ENCODE data around the gene MALAT1. TPM values are rescaled to one million over a fixed set of nuclear protein-coding genes. Genes with fewer than 3 reads are reported as not detected.
"Not testable (repeated sequence)": the region's sequence is repeated elsewhere in the genome, so short reads cannot be mapped to it uniquely, and the experiment has no call there.

MALAT1 gene
- total RNA-seq, 4 donors from 2014 or later: 17,948 to 48,028 (median 23,406) TPM

- TF ChIP-seq POLR2A (IDR thresholded peaks at IDR 0.05): peak; percentile 26
- H3K27ac ChIP-seq: peak overlapping the region in 3 of 4 donors; percentile 80 to 82 (median 81)
- in situ Hi-C loops (cut with MboI; ENCODE audit: low pct_ligation_motif_present in 1 of 4, low pct_unique_long_range_greater_than_20kb in 1 of 4, low sequenced_read_pairs in 3 of 4); H3K9me3 ChIP-seq; DNase-seq; H3K27me3 ChIP-seq; H3K36me3 ChIP-seq; H3K4me3 ChIP-seq; intact Hi-C loops (cut with DNase I; ENCODE audit: low total_unique reads): not testable (repeated sequence)
- peaks cover 11 to 37% (median 24%) of the 10 kb centered on the region in 4 donors for H3K4me1 ChIP-seq
- 41 to 45% methylated on average over 8 to 18 of the region's 18 CpGs for WGBS, 2 donors (ENCODE audit: low coverage in 1 of 2)
These were observed 24.1 kb downstream of the MALAT1 start for GRCh38 chr11:65522718-65523630.

DNA sequence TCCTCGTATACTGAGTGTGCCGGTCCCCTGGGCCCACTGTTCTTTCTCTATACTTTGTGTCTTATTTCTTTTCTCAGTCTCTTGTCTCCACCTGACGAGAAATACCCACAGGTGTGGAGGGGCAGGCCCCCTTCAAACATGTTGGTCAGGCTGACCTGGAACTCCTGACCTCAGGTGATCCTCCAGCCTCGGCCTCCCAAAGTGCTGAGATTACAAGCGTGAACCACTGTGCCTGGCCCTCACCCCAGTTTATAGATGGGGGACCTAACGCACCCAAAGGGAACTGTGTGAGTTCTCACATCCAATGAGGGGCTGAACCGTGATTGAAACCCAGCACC lies 24.8 kb downstream of the MALAT1 start:
- intact Hi-C loops (cut with DNase I; ENCODE audit: low total_unique reads); in situ Hi-C loops (cut with MboI; ENCODE audit: low pct_ligation_motif_present in 1 of 4, low pct_unique_long_range_greater_than_20kb in 1 of 4, low sequenced_read_pairs in 3 of 4); H3K4me3 ChIP-seq; DNase-seq; H3K36me3 ChIP-seq; H3K27me3 ChIP-seq; H3K9me3 ChIP-seq: not testable (repeated sequence)
- WGBS, 2 donors (ENCODE audit: low coverage in 1 of 2): 71 to 84% methylated on average over 1 to 7 of the region's 7 CpGs
- peak overlapping the region in 3 of 4 donors; percentile 80 to 82 (median 81) for H3K27ac ChIP-seq
- peaks cover 11 to 37% (median 24%) of the 10 kb centered on the region in 4 donors for H3K4me1 ChIP-seq

DNA sequence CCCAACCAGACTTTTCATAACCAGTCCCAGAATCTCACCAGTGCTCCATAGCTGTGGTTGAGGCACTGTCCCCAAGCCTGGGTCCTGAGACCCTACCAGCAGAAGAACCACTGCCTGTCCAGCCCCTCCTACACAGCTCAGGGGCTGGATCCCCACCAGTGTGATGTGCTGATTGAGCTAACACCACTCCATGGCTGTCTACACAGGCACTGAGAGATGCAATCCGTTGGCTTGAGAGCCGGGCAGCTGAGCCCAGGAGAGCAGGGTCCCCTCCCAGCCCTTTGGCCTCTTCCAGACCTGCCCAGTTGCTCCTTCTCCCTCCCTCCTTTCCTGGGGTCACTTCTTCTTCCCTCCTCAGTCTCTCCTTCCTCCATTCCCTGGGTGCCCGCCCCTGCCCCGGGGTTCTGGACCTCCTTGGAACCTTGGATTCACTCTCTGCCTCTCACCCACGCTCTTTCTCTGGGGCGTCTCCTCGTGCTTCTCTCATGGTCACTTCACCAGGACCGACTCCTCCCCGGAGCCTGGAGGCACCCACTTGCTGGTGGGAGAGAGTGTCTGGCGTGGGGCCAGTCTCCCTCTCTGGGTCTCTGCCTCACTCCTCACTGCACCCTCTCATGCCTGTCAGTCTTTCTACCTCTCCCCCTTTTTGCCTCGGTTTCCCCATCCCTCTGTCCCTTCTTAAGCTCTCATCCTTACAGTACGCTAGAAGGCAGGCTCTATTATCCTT lies 25.3 kb downstream of the MALAT1 start:
- in situ Hi-C loops (cut with MboI; ENCODE audit: low pct_ligation_motif_present in 1 of 4, low pct_unique_long_range_greater_than_20kb in 1 of 4, low sequenced_read_pairs in 3 of 4): no loop called here
- peak; percentile 46 for DNase-seq
- Histone ChIP-seq H3K4me3 (peak overlapping the region in 2 of 4 donors; percentile 19 to 35), H3K4me1 (peaks cover 11 to 37% (median 24%) of the 10 kb centered on the region in 4 donors), H3K9me3 (no peaks in the 10 kb centered on the region), H3K27me3 (no peaks in the 10 kb centered on the region), H3K36me3 (no peaks in the 10 kb centered on the region), H3K27ac (peak overlapping the region; percentile 79 to 82 (median 80))
- TF ChIP-seq POLR2AphosphoS5 (IDR thresholded peaks at IDR 0.05): no peak
- no peak for TF ChIP-seq EP300 (IDR thresholded peaks at IDR 0.05; ENCODE audit: low read depth)
- no peak for TF ChIP-seq CTCF (IDR thresholded peaks at IDR 0.05)
- TF ChIP-seq POLR2A (IDR thresholded peaks at IDR 0.05): no peak
- intact Hi-C loops (cut with DNase I; ENCODE audit: low total_unique reads): no loop called here
- 0 to 49% methylated on average over 2 to 12 of the region's 12 CpGs for whole genome bisulfite sequencing, 2 donors (ENCODE audit: low coverage in 1 of 2)

GRCh38 chr11:65524741-65525545 lies 26.1 kb downstream of the MALAT1 start, which contains the start of gene SCYL1:
TSS of gene SCYL1 (plus strand) at chr11:65525083. CDS start at chr11:65525154, 71 bp downstream.
- 0 to 1% methylated on average over 3 to 37 of the region's 82 CpGs for WGBS, 2 donors (ENCODE audit: low coverage in 1 of 2)

More at GRCh38 chr11:65524741-65525545, 26.1 kb downstream of the MALAT1 start, which contains the start of gene SCYL1:
- H3K9me3 ChIP-seq: no peaks in the 10 kb centered on the region
- peak within 1 kb of the TSS; percentile 76 to 99 (median 82) for H3K4me3 ChIP-seq
- H3K27ac ChIP-seq: peak within 1 kb of the TSS; percentile 91 to 93 (median 92)
- no peaks in the 10 kb centered on the region for H3K36me3 ChIP-seq
- H3K27me3 ChIP-seq: no peaks in the 10 kb centered on the region
- intact Hi-C loops (cut with DNase I; ENCODE audit: low total_unique reads): no loop called here
- peaks cover 11 to 37% (median 24%) of the 10 kb centered on the region in 4 donors for H3K4me1 ChIP-seq
- DNase-seq: peak; percentile 88
- TF ChIP-seq EP300 (IDR thresholded peaks at IDR 0.05; ENCODE audit: low read depth): no peak
- peak; percentile 60 for TF ChIP-seq POLR2A (IDR thresholded peaks at IDR 0.05)
- peak; percentile 65 to 82 (median 80) for TF ChIP-seq POLR2AphosphoS5 (IDR thresholded peaks at IDR 0.05)
- no peak for TF ChIP-seq CTCF (IDR thresholded peaks at IDR 0.05)
- in situ Hi-C loops (cut with MboI; ENCODE audit: low pct_ligation_motif_present in 1 of 4, low pct_unique_long_range_greater_than_20kb in 1 of 4, low sequenced_read_pairs in 3 of 4): no loop called here
